DMS 273 (cell line): ENCODE measurements around the gene TMEM107.
A peak's percentile ranks its signal among the peaks of the same experiment; 100 is the strongest.

Experiments
- DNase-seq: peaks from one replicate; lab custom pipeline; 2025; ENCODE audit not compliant: unreplicated experiment; lab: John Stamatoyannopoulos, UW

TMEM107 gene

DNA sequence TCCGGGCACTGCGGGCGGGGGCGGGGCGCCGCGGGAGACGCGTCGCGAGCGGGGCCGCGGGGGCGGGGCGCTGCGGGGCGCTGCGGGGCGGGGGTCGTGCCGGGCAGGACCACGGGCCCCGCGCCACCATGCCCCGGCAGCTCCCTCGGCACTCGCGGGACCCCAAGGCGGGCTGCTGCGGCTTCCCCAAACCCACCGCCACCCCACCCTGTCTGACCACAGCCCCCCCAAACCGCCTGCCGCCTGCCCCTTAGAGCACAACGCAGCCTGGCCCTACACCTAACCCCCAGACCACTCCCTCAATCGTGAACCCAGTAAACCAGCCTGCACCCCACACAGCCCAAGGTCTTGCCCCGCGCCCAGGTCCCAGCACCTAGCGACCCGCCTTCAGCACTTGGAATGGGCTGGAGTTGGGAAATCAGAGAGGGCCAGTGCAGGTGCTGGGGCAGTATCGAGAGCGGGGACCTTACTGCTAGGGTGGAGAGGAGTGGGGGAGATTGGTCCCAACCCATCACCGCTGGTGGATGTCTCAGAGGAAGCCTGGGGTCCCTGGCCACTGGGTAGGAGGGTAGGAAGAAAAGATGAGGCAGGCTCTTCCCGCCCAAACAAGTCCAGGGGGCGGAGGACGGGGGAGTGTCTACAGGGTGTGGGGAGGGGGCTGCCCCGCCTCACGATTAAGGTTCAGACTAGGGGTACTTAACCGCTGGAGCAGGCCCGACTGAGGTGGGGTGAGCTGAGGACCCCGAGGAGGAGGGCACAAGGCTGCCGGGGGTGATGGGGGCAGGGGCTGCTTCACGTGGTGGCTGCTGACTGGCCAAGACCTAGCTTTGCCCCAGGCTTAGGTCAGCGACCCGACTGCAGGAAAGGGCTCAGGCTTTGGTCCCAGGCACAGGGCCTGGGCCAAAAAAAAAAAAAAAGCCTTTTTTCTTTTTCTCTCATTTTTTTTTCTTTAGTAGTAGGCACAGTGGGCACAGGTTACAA, 12.9 kb downstream of the TMEM107 start:
- peak; percentile 32 for DNase-seq

DNA sequence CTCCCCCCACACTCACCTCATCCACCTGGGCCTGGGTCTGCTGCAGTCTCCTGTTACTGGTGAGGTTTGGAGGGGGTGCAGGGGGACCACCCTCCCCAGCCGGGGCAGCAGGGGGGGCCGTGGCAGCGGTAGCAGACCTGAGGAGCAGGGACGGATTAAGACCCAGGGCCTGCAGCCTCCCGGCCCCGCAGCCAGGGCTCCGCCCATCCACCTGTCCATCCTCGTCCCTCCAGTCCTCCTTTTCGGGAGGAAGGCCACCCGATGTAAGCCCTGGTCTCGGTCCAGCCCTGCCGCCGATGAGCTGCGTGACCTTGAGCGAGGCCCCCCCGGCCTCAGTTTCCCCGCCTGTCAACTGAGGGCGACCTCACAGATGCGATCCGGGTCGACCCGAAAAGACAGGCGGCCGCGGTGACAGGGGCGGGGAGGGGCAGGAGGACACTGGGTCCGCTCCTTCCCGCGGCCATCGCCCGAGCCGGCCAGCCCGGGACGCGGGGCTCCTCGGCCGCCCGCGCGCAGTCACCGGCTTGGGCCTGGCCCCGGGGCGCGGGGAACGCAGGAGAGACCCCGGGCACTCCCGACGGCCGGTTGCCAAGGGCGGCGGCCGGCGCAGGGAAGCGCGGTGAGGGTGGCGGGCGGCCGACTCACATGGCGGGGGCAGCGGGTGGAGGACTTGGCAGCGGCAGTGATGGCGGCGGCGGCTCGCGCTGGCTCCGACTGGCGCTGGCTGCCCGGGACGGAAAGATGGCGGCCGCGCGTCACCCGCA, 13.8 kb downstream of the TMEM107 start, which contains the start of gene VAMP2:
TSS of gene VAMP2 (minus strand) at position 716 of the 764 bp plus-strand sequence. CDS start at position 647, 69 bp downstream.
- peak; percentile 78 for DNase-seq

DNA sequence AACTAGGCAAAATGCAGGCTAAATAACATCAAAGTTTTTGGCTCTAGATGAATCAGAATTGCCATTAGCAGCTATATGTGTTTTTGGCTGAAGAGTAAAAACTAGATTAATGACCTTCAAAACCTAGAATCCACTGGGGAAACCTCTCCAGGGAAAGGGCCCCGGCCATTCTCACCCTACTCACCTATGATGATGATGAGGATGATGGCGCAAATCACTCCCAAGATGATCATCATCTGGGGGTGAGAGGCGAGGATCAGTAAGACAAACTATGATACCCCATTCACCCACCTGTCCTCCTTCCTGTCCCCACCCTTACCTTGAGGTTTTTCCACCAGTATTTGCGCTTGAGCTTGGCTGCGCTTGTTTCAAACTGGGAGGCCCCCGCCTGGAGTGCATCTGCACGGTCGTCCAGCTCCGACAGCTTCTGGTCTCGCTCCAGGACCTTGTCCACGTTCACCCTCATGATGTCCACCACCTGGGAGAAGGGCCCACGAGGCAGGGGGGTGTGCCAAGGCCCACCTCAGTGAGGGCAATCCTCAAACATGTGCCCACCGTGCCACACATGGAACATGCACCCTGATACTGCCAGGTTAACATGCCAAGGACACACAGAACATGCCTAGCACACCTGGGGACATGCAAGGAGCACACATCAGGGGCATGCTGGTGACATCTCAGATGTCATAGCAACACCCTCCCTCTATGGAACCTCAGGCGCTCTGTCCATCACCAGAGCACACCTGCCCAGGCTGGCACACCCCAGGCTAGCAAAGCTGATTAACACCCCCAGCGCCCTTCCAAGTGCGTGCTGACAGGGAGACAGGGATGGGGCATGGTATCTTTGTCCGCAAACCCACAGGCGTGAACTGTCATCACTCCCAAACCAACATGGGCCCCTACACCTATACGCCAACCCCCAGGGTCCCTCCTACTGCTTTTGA, 14.6 kb downstream of the TMEM107 start:
- DNase-seq = no peak

DNA sequence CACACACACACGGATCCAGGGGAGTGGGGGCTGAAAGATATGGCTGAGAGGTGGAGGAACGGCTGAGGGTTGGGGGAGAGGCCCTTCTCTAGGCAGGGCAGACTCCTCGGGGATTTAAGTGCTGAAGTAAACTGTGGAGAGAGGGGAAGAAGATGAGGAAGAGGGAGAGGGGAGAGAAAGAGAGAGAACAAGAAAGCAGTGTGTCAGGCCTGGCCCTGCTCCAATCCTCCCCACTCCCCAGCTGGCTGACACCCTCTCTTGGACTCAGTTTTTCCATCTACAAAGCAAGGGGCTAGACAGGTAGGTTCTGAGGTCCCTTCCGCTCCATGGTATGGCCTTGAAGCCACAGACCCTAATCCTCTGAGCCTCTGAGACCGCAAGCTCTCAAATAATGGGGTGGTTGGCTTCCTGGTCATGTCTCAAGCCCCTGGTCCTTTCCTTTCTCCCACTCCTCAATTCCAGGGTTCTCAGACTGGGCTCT, 15.4 kb downstream of the TMEM107 start:
- no peak for DNase-seq

DNA sequence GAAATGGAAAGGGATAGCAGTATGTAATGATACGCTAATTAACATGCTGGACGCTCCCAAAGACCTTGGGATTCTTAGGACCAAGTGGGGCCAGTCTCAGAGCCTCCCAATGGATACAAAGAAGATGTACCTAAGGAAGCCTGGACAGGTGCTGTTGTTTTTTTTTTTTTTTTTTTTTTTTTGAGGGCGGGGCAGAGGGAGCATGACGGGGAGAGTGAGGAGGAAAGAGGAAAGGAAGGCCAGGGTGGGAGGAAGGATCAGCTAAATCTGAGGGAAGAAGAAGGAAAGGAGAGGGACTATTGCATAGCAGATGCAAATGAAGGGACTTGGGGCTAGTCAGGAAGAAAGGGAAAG, 16.0 kb downstream of the TMEM107 start:
- no peak for DNase-seq

DNA sequence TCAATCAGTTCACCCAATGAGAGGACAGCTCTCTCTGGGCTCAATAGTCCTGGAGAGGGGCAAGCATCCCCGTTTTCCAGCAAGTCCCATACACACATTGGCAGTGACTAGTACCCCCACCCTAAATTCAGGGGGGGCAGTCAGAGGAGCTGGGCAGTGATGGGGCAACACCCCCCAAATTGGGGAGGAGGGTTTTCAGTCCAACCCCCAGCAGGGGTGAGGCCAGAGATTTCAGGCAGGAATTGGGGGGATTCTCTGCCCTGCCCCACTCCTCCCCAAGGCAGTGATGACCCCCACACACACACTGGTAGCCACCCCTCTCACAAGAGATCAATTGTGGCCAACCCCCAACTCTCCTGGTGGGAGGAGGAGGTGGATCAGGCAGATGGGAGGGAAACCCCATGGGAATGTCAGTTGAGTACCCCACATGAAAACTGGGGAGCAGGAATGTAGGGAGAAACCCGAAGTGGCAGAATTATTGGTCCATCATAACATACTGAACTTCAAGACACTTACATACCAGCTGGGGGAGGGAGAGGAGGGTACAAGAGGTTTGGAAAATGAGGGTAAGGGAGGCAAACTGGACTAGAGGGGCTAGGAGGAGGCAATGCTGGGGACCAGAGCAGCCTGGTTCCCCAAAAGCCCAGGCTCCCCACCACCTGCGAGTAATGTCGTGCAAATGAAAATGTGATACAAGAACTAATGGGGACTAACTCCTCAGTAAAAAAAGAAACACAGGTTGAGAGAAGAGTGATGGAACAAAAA, 16.5 kb downstream of the TMEM107 start:
- no peak for DNase-seq

DNA sequence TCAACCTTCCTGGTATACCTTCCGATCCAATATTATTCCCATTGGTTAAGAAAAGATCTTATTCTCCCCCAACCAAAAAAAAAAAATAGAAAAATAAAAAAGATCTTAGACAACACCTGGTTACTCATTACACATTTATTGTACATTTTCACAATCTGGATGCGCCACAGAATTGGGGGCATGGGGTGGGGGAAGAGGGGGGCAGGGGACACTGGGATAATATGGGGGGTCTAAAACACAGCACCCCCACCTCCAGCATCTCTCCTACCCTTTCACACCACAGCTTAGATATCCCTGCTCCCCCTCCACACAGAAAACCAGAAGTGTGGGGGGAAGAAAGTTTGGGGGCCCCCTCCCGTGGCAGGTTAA, 17.2 kb downstream of the TMEM107 start:
- no peak for DNase-seq

DNA sequence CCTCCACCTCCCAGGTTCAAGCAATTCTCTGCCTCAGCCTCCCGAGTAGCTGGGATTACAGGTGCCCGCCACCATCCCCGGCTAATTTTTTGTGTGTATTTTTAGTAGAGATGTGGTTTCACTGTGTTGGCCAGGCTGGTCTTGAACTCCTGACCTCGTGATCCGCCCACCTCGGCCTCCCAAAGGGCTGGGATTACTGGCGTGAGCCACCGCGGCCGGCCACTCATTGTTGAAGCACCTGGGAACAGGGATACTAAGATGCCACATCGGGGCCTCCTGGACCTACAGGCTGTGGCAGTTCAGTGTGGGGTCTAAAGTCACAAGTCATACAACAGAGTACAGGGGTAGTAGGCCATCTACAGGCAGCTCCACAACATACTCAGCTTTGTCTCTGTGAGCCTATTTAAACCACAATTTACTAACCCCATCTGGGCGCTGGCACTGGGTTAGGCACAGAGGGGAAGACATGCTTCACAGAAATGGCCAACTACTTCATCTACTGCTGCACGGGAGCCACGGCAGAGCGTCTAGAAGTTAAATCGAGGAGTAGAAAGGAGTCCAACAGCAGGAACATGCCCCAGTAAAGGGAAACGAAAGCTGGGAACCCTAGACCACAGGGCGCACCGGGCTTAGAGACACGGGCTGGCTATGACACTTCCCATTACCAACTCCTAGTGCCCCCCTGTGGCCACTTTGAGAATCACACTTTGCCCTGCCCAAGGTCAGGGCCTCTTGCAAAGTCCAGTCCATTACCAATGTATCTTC, 17.7 kb downstream of the TMEM107 start:
- peak; percentile 89 for DNase-seq

DNA sequence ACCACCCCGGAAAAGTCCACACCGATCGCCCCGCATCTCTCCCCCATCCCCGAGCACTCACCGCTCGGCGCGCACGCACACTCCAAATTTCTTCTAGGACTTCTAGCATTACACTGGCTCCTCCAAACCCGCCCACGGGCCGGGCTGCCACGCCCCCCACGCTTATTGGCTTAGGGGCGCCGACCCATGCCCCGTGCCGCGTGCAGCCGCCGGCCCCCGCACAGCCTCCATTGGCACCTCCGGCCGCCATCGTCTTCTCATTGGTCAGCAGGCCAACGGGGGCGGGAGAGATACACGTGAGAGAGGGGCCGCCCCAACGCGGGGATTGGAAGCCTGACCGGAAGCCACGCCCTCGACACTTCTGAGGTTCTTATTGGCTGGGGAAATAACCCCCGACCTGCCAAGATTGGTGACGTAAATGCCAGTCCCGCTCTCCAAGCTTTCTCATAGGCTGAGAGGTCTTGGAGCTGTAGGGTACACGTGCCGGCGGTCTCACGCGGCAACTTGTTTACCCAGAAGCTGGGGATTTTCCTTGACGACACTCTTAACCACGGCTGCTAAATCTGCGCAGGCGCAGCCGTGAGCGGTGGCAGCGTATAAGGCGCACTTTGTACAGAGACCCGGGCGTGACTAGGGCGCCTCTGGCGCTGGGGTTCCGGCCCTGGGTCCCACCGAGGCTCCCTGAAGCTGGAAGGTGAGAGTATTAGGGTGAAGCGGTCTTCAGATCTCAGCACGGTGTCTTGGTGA, 19.8 kb downstream of the TMEM107 start:
- DNase-seq = peak; percentile 99

DNA sequence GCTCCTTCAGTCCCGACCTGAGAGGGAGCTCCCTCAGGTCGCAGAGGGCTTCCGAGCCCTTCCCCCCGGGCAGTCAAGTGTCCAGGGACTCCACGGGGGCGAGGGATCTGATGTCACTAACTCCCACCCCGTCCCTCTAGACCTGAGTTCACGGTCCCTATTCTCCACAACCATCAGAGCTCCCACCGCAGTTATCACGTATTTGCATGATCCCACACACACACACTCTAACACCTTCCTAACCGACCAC, 20.3 kb downstream of the TMEM107 start:
- no peak for DNase-seq

DNA sequence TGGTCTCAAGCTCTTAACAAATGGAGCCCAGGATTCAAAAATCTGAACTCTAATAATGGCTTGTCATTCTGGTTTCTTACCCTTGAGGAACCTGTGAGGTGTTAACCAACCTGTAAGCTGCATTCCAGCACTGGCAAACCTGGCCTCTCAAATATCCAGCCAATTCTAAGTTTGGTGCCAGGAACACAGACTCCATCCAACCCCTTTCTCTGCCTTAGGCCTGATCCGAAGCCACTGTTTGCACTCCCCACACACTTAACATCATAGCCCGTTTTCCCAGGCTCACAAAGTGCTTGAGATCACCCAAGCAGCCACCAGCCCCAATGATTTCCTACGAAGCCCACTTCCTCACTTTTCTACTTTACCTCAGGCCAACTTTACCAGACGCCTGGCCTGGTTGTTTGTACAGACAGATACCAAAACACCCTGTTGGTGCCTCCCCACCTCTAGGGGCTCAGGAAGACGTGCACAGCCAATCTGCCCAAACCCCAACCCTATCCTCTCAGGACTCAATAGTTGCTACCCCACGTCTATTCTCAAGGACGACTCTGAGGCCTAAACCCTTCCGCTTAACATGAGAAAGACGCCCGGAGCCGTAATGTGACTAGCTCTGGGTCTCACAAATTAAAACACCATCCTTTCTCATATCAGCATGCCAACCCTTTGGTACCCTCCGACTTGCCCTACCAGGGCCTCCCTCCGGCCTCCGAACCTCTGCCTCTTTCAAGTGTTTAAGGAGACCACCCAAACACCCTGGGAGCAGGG, 20.8 kb downstream of the TMEM107 start:
- DNase-seq = no peak

DNA sequence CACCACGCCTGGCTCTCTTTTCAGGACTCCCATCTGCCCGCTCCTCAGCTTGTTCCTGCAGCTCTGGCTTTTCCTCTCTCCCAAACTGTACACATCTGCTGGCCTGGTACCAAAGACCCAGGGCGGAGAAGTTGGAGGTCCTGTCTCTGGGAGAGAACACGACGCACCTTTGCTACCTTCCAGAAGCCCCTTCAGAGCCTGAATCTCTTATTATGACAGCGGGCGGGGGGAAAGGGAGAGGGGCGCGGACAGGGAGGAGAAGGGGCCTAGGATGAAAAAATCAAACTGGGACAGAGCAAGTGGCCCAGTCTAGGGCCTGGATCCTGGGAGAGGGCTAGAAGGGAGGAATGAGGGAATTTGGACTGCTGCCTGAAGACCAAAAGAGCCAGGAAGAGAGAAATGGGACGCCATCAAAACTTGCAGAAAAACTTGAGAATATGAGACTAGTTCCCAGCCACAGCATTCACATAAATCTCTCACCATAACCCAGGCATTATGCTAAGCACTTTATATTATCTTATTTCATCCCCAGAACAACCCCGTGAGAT, 21.5 kb downstream of the TMEM107 start:
- no peak for DNase-seq

DNA sequence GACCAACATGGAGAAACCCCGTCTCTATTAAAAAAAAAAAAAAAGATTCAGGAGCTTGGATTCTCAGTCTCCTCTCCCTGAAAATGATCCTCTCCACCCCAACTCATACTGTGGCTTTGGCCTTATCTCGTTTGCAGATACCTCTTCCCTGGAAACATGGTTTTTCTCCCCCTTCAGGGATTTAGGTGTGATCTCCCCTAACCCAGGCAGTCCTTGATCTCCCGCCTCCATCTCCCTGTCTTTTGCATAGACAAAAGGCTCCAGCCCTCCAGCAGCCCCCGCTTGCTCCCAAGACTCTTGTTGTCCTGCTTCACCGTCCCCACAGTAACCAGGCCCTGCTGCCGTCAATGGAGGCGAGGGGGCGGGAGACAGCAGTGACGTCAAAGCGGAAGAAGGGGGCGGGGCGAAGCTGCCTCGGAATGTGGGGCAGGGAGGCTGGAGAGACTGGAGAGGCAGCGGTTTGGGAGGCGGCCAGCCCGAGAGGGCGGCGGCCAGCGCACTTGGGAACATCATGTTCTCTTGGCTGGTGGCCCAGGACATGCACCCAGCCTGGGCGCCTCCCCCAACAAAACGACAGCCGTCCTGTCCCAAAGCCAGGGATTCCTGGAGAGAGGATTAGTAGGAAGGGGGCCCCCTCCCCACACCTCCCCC, 22.1 kb downstream of the TMEM107 start:
- DNase-seq = peak; percentile 98

DNA sequence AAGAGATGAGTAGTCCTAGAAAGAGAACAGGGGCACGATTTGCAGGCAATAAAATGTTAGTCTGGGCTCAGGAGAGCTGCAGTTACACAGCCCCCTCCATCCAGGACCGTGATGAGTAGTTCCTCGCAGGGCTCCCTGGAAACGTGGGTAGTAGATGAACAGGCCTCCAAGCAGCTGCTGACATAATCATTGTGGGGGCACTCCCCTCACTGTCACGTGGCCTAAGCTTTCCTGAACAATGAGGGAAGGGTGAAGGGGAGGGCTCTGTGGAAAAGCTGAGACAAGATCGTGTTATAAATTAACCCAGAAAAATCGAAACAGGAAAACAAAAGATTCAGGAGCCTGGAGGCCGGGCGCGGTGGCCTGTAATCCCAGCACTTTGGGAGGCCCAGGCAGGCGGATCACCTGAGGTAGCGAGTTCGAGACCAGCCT, 22.6 kb downstream of the TMEM107 start:
- peak; percentile 63 for DNase-seq

DNA sequence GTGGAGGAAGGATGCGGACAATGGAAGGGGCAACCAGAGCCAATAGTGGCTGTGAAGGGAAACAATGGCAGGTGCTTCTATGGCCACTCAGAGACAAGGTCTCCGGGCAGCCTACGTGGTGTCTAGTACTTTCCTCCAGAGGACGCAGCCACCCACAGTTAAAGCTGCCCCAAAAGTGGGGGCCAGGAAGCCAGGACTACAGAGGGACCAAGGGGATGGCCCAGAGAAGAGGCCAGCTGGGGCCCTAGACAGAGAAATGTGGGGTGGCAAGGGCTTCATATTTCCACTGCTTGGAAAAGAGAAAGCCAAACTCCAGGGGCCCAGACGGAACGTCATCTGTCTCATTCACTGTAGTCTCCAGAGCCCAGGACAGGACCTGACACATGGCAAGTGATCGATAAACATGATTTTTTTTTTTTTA, 23.1 kb downstream of the TMEM107 start:
- DNase-seq = peak; percentile 45

DNA sequence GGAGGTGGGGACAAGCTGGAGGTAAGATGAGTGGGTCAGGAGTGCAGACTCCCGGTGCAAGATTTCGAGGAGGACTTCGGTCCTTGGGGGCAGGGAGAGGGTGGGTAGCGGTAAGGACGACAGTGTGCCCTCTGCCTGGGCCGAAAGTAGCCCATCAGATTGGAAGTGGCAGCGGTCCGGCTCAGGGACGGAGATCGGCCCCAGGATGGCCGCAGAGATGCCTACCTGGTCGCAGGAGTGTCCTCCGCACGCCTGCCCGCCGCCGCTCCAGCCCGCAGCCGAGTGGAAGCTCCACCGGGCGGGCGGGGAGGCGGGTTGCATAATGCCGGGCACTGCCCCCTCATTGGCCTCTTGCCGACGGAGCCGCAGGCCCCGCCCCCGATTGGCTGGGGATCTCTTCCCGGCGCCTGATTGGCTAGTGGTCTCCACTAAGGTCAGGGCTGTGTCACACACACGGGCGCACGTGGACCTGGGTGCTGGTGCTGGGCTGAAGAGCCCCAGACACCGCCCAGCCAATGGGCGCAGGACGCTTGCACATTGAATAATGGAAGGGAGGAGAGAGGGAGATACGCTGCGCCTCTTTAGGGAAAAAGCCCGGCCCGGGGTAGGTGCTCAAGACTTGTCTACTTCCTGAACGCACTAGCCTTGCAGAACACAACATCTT, 23.9 kb downstream of the TMEM107 start, which contains the start of gene PER1:
TSS of gene PER1 (minus strand) at position 293 of the 664 bp plus-strand sequence. CDS start 1,698 bp downstream, outside the sequence.
- DNase-seq = peak; percentile 85
